ENCODE measurements around the gene CD300LF. TPM values are rescaled to one million over a fixed set of nuclear protein-coding genes. Genes with fewer than 3 reads are reported as not detected.

Gene CD300LF
- total and polyA plus RNA-seq, 2 experiments from 2014 or later = not detected

DNA sequence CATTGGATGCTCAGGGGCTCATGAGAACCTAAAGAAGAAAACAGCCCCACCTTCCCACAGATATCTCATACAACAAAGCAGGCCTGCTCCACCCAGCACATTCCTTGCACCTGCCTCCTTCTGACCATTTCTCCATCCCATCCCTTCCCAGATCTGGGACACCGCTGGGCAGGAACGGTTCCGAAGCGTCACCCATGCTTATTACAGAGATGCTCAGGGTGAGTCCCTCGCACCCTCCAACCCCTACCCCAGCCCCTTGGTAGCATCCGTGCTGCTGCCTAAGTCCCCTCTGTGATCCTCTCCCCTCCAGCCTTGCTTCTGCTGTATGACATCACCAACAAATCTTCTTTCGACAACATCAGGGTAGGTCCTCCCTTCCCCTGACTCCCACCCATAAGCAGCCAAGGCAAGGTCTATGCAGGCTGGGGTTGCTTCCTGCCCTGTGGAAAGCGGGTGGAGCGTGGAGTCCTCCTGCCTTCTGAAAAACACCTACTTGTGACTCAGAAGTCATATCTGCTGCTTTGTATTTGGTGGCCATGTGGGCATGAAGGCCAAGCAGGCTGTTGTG lies 30.3 kb upstream of the CD300LF start:
- peaks cover 11% of the 10 kb centered on the region; the same call in 1 of the 2 replicates for H3F3A ChIP-seq (replicated peaks; ENCODE audit: low read depth)
- TF ChIP-seq, protein P1, sequence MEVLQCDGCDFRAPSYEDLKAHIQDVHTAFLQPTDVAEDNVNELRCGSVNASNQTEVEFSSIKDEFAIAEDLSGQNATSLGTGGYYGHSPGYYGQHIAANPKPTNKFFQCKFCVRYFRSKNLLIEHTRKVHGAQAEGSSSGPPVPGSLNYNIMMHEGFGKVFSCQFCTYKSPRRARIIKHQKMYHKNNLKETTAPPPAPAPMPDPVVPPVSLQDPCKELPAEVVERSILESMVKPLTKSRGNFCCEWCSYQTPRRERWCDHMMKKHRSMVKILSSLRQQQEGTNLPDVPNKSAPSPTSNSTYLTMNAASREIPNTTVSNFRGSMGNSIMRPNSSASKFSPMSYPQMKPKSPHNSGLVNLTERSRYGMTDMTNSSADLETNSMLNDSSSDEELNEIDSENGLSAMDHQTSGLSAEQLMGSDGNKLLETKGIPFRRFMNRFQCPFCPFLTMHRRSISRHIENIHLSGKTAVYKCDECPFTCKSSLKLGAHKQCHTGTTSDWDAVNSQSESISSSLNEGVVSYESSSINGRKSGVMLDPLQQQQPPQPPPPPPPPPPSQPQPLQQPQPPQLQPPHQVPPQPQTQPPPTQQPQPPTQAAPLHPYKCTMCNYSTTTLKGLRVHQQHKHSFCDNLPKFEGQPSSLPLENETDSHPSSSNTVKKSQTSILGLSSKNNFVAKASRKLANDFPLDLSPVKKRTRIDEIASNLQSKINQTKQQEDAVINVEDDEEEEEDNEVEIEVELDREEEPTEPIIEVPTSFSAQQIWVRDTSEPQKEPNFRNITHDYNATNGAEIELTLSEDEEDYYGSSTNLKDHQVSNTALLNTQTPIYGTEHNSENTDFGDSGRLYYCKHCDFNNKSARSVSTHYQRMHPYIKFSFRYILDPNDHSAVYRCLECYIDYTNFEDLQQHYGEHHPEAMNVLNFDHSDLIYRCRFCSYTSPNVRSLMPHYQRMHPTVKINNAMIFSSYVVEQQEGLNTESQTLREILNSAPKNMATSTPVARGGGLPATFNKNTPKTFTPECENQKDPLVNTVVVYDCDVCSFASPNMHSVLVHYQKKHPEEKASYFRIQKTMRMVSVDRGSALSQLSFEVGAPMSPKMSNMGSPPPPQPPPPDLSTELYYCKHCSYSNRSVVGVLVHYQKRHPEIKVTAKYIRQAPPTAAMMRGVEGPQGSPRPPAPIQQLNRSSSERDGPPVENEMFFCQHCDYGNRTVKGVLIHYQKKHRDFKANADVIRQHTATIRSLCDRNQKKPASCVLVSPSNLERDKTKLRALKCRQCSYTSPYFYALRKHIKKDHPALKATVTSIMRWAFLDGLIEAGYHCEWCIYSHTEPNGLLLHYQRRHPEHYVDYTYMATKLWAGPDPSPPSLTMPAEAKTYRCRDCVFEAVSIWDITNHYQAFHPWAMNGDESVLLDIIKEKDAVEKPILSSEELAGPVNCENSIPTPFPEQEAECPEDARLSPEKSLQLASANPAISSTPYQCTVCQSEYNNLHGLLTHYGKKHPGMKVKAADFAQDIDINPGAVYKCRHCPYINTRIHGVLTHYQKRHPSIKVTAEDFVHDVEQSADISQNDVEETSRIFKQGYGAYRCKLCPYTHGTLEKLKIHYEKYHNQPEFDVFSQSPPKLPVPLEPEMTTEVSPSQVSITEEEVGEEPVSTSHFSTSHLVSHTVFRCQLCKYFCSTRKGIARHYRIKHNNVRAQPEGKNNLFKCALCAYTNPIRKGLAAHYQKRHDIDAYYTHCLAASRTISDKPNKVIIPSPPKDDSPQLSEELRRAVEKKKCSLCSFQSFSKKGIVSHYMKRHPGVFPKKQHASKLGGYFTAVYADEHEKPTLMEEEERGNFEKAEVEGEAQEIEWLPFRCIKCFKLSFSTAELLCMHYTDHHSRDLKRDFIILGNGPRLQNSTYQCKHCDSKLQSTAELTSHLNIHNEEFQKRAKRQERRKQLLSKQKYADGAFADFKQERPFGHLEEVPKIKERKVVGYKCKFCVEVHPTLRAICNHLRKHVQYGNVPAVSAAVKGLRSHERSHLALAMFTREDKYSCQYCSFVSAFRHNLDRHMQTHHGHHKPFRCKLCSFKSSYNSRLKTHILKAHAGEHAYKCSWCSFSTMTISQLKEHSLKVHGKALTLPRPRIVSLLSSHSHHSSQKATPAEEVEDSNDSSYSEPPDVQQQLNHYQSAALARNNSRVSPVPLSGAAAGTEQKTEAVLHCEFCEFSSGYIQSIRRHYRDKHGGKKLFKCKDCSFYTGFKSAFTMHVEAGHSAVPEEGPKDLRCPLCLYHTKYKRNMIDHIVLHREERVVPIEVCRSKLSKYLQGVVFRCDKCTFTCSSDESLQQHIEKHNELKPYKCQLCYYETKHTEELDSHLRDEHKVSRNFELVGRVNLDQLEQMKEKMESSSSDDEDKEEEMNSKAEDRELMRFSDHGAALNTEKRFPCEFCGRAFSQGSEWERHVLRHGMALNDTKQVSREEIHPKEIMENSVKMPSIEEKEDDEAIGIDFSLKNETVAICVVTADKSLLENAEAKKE (CRISPR knock-in tag; IDR thresholded peaks at IDR 0.05) = no peak
- TF ChIP-seq EZH2phosphoT487 (IDR thresholded peaks at IDR 0.05; ENCODE audit: unreplicated experiment) (no peak), STAT1 (IDR thresholded peaks at IDR 0.05; ENCODE audit: unreplicated experiment) (no peak), CREB1 (CRISPR knock-in tag; IDR thresholded peaks at IDR 0.05; ENCODE audit: low read depth) (no peak), NANOG (IDR thresholded peaks at IDR 0.05; ENCODE audit: borderline replicate concordance) (no peak), EZH2 (IDR thresholded peaks at IDR 0.05; ENCODE audit: low read depth, unreplicated experiment) (no peak), ZNF331 (CRISPR knock-in tag; IDR thresholded peaks at IDR 0.05; ENCODE audit: low read depth) (no peak), ZNF114 (CRISPR knock-in tag; IDR thresholded peaks at IDR 0.05) (no peak), POLR2AphosphoS5 (IDR thresholded peaks at IDR 0.05; ENCODE audit: low read depth) (no peak), JUNB (IDR thresholded peaks at IDR 0.05; ENCODE audit: unreplicated experiment) (no peak)
- TF ChIP-seq, protein P2, sequence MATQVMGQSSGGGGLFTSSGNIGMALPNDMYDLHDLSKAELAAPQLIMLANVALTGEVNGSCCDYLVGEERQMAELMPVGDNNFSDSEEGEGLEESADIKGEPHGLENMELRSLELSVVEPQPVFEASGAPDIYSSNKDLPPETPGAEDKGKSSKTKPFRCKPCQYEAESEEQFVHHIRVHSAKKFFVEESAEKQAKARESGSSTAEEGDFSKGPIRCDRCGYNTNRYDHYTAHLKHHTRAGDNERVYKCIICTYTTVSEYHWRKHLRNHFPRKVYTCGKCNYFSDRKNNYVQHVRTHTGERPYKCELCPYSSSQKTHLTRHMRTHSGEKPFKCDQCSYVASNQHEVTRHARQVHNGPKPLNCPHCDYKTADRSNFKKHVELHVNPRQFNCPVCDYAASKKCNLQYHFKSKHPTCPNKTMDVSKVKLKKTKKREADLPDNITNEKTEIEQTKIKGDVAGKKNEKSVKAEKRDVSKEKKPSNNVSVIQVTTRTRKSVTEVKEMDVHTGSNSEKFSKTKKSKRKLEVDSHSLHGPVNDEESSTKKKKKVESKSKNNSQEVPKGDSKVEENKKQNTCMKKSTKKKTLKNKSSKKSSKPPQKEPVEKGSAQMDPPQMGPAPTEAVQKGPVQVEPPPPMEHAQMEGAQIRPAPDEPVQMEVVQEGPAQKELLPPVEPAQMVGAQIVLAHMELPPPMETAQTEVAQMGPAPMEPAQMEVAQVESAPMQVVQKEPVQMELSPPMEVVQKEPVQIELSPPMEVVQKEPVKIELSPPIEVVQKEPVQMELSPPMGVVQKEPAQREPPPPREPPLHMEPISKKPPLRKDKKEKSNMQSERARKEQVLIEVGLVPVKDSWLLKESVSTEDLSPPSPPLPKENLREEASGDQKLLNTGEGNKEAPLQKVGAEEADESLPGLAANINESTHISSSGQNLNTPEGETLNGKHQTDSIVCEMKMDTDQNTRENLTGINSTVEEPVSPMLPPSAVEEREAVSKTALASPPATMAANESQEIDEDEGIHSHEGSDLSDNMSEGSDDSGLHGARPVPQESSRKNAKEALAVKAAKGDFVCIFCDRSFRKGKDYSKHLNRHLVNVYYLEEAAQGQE (IDR thresholded peaks at IDR 0.05; ENCODE audit: unreplicated experiment) = no peak
- TF ChIP-seq, protein P3, sequence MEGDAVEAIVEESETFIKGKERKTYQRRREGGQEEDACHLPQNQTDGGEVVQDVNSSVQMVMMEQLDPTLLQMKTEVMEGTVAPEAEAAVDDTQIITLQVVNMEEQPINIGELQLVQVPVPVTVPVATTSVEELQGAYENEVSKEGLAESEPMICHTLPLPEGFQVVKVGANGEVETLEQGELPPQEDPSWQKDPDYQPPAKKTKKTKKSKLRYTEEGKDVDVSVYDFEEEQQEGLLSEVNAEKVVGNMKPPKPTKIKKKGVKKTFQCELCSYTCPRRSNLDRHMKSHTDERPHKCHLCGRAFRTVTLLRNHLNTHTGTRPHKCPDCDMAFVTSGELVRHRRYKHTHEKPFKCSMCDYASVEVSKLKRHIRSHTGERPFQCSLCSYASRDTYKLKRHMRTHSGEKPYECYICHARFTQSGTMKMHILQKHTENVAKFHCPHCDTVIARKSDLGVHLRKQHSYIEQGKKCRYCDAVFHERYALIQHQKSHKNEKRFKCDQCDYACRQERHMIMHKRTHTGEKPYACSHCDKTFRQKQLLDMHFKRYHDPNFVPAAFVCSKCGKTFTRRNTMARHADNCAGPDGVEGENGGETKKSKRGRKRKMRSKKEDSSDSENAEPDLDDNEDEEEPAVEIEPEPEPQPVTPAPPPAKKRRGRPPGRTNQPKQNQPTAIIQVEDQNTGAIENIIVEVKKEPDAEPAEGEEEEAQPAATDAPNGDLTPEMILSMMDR (conservative IDR thresholded peaks at IDR 0.05; ENCODE audit: low read depth in 2 of 2) = no peak
- TF ChIP-seq, protein P4, sequence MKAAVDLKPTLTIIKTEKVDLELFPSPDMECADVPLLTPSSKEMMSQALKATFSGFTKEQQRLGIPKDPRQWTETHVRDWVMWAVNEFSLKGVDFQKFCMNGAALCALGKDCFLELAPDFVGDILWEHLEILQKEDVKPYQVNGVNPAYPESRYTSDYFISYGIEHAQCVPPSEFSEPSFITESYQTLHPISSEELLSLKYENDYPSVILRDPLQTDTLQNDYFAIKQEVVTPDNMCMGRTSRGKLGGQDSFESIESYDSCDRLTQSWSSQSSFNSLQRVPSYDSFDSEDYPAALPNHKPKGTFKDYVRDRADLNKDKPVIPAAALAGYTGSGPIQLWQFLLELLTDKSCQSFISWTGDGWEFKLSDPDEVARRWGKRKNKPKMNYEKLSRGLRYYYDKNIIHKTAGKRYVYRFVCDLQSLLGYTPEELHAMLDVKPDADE (IDR thresholded peaks at IDR 0.05) = no peak

More for the DNA sequence above, 30.3 kb upstream of the CD300LF start:
- H4K20me1 ChIP-seq (replicated peaks; ENCODE audit: insufficient read depth) = no peaks in the 10 kb centered on the region
- H3K27me3 Mint-ChIP-seq (ENCODE audit: insufficient read depth, low read depth, poor library complexity) = peaks cover 28% of the 10 kb centered on the region
- H3K9me3 Mint-ChIP-seq = no peaks in the 10 kb centered on the region
- H3K4me2 ChIP-seq = no peak overlapping the region
- no peak for ATAC-seq
- H2AFZ ChIP-seq = no peak overlapping the region
- H3K36me3 ChIP-seq (ENCODE audit: insufficient read depth) = no peaks in the 10 kb centered on the region
- DNase-seq (ENCODE audit: low spot score) = no peak
- H3K36me3 Mint-ChIP-seq (ENCODE audit: low read depth) = no peaks in the 10 kb centered on the region
- no peak overlapping the region for H3K27ac ChIP-seq (ENCODE audit: low read depth)
- H3K4me1 ChIP-seq (ENCODE audit: insufficient read depth) = peaks cover 48% of the 10 kb centered on the region
- no peaks in the 10 kb centered on the region for H3K9me2 ChIP-seq (ENCODE audit: insufficient read depth)
- no peak overlapping the region for H3K4me3 ChIP-seq
- H3K4me3 Mint-ChIP-seq = no peak overlapping the region
- H3K27ac Mint-ChIP-seq = no peak overlapping the region
- H3K4me1 Mint-ChIP-seq = peaks cover 50% of the 10 kb centered on the region
- H3K27me3 ChIP-seq (ENCODE audit: insufficient read depth) = no peaks in the 10 kb centered on the region
- H3K79me2 ChIP-seq (replicated peaks; ENCODE audit: insufficient read depth) = no peaks in the 10 kb centered on the region

Measured in GM23338 (cell line).